Measurements from ENCODE around the gene ATP9A.

Gene ATP9A

GRCh38 chr20:51713213-51713598, 55.0 kb downstream of the ATP9A start:
- Histone ChIP-seq H3K4me3 (ENCODE audit: low read depth, low read length) (no peak overlapping the region), H3K4me1 (ENCODE audit: control insufficient read depth, insufficient read depth, low read length) (no peaks in the 10 kb centered on the region; the same call in 1 of the 2 replicates), H3K36me3 (ENCODE audit: control insufficient read depth in 2 of 2, insufficient read depth in 1 of 2, low read length in 2 of 2) (no peaks in the 10 kb centered on the region; a peak in 1 of 3 replicates), H3K27ac (ENCODE audit: extremely low read depth, low read depth, low read length) (no peak overlapping the region), H3K9me3 (ENCODE audit: control insufficient read depth, insufficient read depth, low read depth, low read length) (no peaks in the 10 kb centered on the region)
- no peak for TF ChIP-seq ZNF19 (tag by site-specific recombination; IDR thresholded peaks at IDR 0.05; ENCODE audit: low read depth)
- TF ChIP-seq TSHZ1 (tag by site-specific recombination; IDR thresholded peaks at IDR 0.05; ENCODE audit: borderline replicate concordance), result no peak
- TF ChIP-seq ZNF157 (tag by site-specific recombination; IDR thresholded peaks at IDR 0.05), result no peak
- TF ChIP-seq ZNF280D (tag by site-specific recombination; IDR thresholded peaks at IDR 0.05), result no peak
- no peak for TF ChIP-seq INSM2 (tag by site-specific recombination; IDR thresholded peaks at IDR 0.05)
- no peak for TF ChIP-seq TRIM28 (IDR thresholded peaks at IDR 0.05; ENCODE audit: borderline replicate concordance, low read length)
- TF ChIP-seq ZNF600 (tag by site-specific recombination; IDR thresholded peaks at IDR 0.05), result no peak
- no peak for TF ChIP-seq ZBTB44 (tag by site-specific recombination; IDR thresholded peaks at IDR 0.05)
- TF ChIP-seq SP7 (tag by site-specific recombination; IDR thresholded peaks at IDR 0.05), result no peak
- TF ChIP-seq OVOL3 (tag by site-specific recombination; IDR thresholded peaks at IDR 0.05), result no peak
- TF ChIP-seq ZNF132 (tag by site-specific recombination; IDR thresholded peaks at IDR 0.05; ENCODE audit: borderline replicate concordance), result no peak
- TF ChIP-seq ZNF174 (tag by site-specific recombination; IDR thresholded peaks at IDR 0.05), result no peak
- TF ChIP-seq ZNF426 (tag by site-specific recombination; IDR thresholded peaks at IDR 0.05), result no peak
- CTCF ChIA-PET, result no interaction called here
- POLR2A ChIA-PET, result no interaction called here

- CTCF ChIA-PET, result no interaction called here
- POLR2A ChIA-PET, result no interaction called here
- Histone ChIP-seq H3K4me1 (ENCODE audit: control insufficient read depth, insufficient read depth, low read length) (no peaks in the 10 kb centered on the region; the same call in 1 of the 2 replicates), H3K4me3 (ENCODE audit: low read depth, low read length) (no peak overlapping the region), H3K27ac (ENCODE audit: extremely low read depth, low read depth, low read length) (no peak overlapping the region), H3K9me3 (ENCODE audit: control insufficient read depth, insufficient read depth, low read depth, low read length) (no peaks in the 10 kb centered on the region), H3K36me3 (ENCODE audit: control insufficient read depth in 2 of 2, insufficient read depth in 1 of 2, low read length in 2 of 2) (no peaks in the 10 kb centered on the region; a peak in 1 of 3 replicates)
- no peak for TF ChIP-seq ZNF248 (tag by site-specific recombination; IDR thresholded peaks at IDR 0.05)
- no peak for TF ChIP-seq AEBP2 (tag by site-specific recombination; IDR thresholded peaks at IDR 0.05; ENCODE audit: borderline replicate concordance)
- TF ChIP-seq PBX3 (CRISPR knock-in tag; IDR thresholded peaks at IDR 0.05), result no peak
- no peak for TF ChIP-seq ZNF561 (tag by site-specific recombination; IDR thresholded peaks at IDR 0.05; ENCODE audit: borderline replicate concordance)
- peak; percentile 98 for TF ChIP-seq ZNF600 (tag by site-specific recombination; IDR thresholded peaks at IDR 0.05)
- TF ChIP-seq WT1 (tag by site-specific recombination; IDR thresholded peaks at IDR 0.05), result no peak
- no peak for TF ChIP-seq HOXC10 (CRISPR knock-in tag; IDR thresholded peaks at IDR 0.05)
- no peak for TF ChIP-seq ZNF792 (tag by site-specific recombination; IDR thresholded peaks at IDR 0.05)
- TF ChIP-seq ZNF184 (tag by site-specific recombination; IDR thresholded peaks at IDR 0.05), result no peak
- 0 out of 2 replicates have a peak, but pooled peaks have one; percentile 20 for TF ChIP-seq ZNF596 (tag by site-specific recombination; IDR thresholded peaks at IDR 0.05)
These were observed 55.5 kb downstream of the ATP9A start for GRCh38 chr20:51712501-51713212.

Measured in HEK293 (cell line).